NB4 (cell line): ENCODE measurements around the gene TBX6.

Experiments used
- DNase-seq: peaks from one replicate; pipeline ENCODE4 v3.0.0; 2010; ENCODE audit warnings: low read depth
- H3K4me3 ChIP-seq: one replicate; pipeline ENCODE4 v1.5.1; 2011; ENCODE audit warnings: mild to moderate bottlenecking, low read depth, low read length, moderate library complexity
- TF ChIP-seq, protein P1 (sequence below): IDR thresholded peaks from one replicate; pipeline ENCODE4 v1.5.1; 2012; ENCODE audit warnings: low read depth, low read length

Gene TBX6

DNA sequence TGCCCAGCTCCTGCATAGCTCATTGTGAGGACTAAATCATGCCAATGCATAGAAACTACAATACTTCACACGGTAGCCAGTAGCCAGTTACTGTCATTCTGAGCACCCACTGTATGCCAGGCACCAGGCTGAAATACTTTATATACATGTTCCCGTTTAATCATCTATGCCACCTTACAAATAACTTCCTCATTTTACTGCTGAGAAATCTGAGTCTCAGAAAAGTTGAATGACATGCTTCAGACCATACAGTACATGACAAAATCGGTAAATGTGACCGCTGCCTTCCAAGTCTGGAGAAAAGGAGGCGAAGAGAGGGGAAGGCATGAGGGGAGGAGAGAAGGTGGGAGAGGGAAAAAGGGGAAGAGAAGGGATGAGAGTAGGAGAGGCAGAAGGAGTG lies 51.5 kb downstream of the TBX6 start:
- DNase-seq: peak; percentile 26
- TF ChIP-seq, protein P1, sequence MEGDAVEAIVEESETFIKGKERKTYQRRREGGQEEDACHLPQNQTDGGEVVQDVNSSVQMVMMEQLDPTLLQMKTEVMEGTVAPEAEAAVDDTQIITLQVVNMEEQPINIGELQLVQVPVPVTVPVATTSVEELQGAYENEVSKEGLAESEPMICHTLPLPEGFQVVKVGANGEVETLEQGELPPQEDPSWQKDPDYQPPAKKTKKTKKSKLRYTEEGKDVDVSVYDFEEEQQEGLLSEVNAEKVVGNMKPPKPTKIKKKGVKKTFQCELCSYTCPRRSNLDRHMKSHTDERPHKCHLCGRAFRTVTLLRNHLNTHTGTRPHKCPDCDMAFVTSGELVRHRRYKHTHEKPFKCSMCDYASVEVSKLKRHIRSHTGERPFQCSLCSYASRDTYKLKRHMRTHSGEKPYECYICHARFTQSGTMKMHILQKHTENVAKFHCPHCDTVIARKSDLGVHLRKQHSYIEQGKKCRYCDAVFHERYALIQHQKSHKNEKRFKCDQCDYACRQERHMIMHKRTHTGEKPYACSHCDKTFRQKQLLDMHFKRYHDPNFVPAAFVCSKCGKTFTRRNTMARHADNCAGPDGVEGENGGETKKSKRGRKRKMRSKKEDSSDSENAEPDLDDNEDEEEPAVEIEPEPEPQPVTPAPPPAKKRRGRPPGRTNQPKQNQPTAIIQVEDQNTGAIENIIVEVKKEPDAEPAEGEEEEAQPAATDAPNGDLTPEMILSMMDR: no peak
- H3K4me3 ChIP-seq: no peak overlapping the region
